HepG2 (cell line): ENCODE measurements around the gene UQCC5. TPM values are rescaled to one million over a fixed set of nuclear protein-coding genes. Genes with fewer than 3 reads are reported as not detected.

ENCODE experiments used
- ATAC-seq: fragments of 200-7000 bp; cut with Tn5 transposase; 3 replicates; pipeline ENCODE4 v1.9.1; 2020; ENCODE audit warnings: mild to moderate bottlenecking, moderate library complexity
- BruUV-seq: library from RNA; stranded (reverse); fragments of 400-500 nt; replicated peaks from 2 replicates; lab custom pipeline; 2021; lab: Mats Ljungman, UMichigan
- CTCF ChIA-PET: fragments of 300-600 bp; formaldehyde crosslinking; extraction: SDS; loops from one replicate; lab custom pipeline; 2021; ENCODE audit warnings: low total read pairs, inconsistent platforms, low intra/inter-chr PET ratio; lab: Yijun Ruan, JAX
- POLR2A ChIA-PET: fragments of 350-600 bp; sonication (Branson Sonifier 250); formaldehyde crosslinking; loops from one replicate; lab custom pipeline; 2020; ENCODE audit warnings: antibody characterized with exemption, inconsistent platforms; lab: Yijun Ruan, JAX
- DNase-seq: peaks from one replicate; pipeline ENCODE4 v3.0.0-alpha.2; 2015; ENCODE audit warnings: low spot score
- FAIRE-seq: peaks from 3 replicates; lab custom pipeline; 2011; peaks lifted over from hg19 to GRCh38; lab: Jason Lieb, UNC
- H2AFZ ChIP-seq: one replicate; pipeline ENCODE4 v1.6.1; 2011; ENCODE audit warnings: low read length, inconsistent platforms
- H3K27ac ChIP-seq: fragments of 300-600 bp; 3 replicates; pipeline ENCODE4 v1.8.0; 2011; ENCODE audit warnings: mixed run types, mild to moderate bottlenecking, mixed read lengths, low read length, inconsistent platforms; ENCODE audit not compliant: insufficient read depth; ENCODE audit errors: extremely low read length
- H3K27me3 ChIP-seq, 2 experiments: fragments of 200-600 bp in 1 of 2; 2 replicates in 1 of 2; 3 replicates in 1 of 2; pipeline versions ENCODE4 v1.6.0 to v1.8.0; 2011; ENCODE audit warnings: low read length in 2 of 2, mild to moderate bottlenecking in 2 of 2, moderate library complexity in 2 of 2, inconsistent platforms in 1 of 2; ENCODE audit not compliant: insufficient read depth in 2 of 2, control insufficient read depth in 1 of 2
- H3K36me3 ChIP-seq, 2 experiments: fragments of 200-600 bp in 1 of 2; replicated peaks in 1 of 2; 2 replicates in 1 of 2; 3 replicates in 1 of 2; pipeline versions ENCODE4 v1.5.1 to v1.8.0; 2011; ENCODE audit warnings: low read length in 2 of 2, inconsistent platforms in 1 of 2; ENCODE audit not compliant: insufficient read depth in 2 of 2, control insufficient read depth in 1 of 2
- H3K4me1 ChIP-seq: 2 replicates; pipeline ENCODE4 v1.5.1; 2012; ENCODE audit warnings: low read length, inconsistent platforms; ENCODE audit not compliant: insufficient read depth
- H3K4me2 ChIP-seq: 2 replicates; pipeline ENCODE4 v1.6.0; 2011; ENCODE audit warnings: low read depth, low read length, inconsistent platforms
- H3K4me3 ChIP-seq, 3 experiments: fragments of 200-600 bp in 1 of 3; sonication (generic), shearing (Covaris generic) in 1 of 3; replicated peaks in 1 of 3; 2 replicates each; pipeline ENCODE4 v1.5.1; 2011 to 2016; ENCODE audit warnings: low read length in 3 of 3, inconsistent platforms in 2 of 3, low read depth in 2 of 3, mild to moderate bottlenecking in 2 of 3, control low read depth in 1 of 3, mixed read lengths in 1 of 3; ENCODE audit not compliant: insufficient read depth in 1 of 3
- H3K79me2 ChIP-seq: one replicate; pipeline ENCODE4 v1.6.1; 2011; ENCODE audit warnings: low read length, inconsistent platforms; ENCODE audit not compliant: insufficient read depth
- H3K9ac ChIP-seq: 2 replicates; pipeline ENCODE4 v1.6.0; 2011; ENCODE audit warnings: mild to moderate bottlenecking, low read depth, low read length, inconsistent platforms; ENCODE audit not compliant: insufficient read depth
- H3K9me3 ChIP-seq: 2 replicates; pipeline ENCODE4 v1.5.1; 2012; ENCODE audit warnings: mild to moderate bottlenecking, low read length
- H4K20me1 ChIP-seq: 2 replicates; pipeline ENCODE4 v1.6.0; 2011; ENCODE audit warnings: inconsistent platforms, mild to moderate bottlenecking, low read length, moderate library complexity; ENCODE audit not compliant: insufficient read depth
- ATF3 ChIP-seq: sonication (generic); formaldehyde crosslinking; IDR thresholded peaks from 2 replicates; pipeline ENCODE4 v1.4.0; 2020; ENCODE audit warnings: missing genetic modification reagents
- BRF2 ChIP-seq: sonication (generic); formaldehyde crosslinking; IDR thresholded peaks from 2 replicates; pipeline ENCODE4 v1.8.1; 2022; ENCODE audit warnings: mild to moderate bottlenecking, missing genetic modification reagents
- CSRNP1 ChIP-seq: sonication (generic); formaldehyde crosslinking; IDR thresholded peaks from 2 replicates; pipeline ENCODE4 v1.8.1; 2023; ENCODE audit warnings: mild to moderate bottlenecking, missing genetic modification reagents
- DMAP1 ChIP-seq: IDR thresholded peaks from 2 replicates; pipeline ENCODE4 v1.6.1; 2016
- DNMT1 ChIP-seq: sonication (generic); formaldehyde crosslinking; IDR thresholded peaks from 2 replicates; pipeline ENCODE4 v1.5.1; 2020; ENCODE audit warnings: mild to moderate bottlenecking, missing genetic modification reagents
- FOXA3 ChIP-seq: IDR thresholded peaks from 2 replicates; pipeline ENCODE4 v1.6.1; 2016; ENCODE audit warnings: missing genetic modification reagents, missing compliant biosample characterization
- HNF1B ChIP-seq: sonication (generic); formaldehyde crosslinking; IDR thresholded peaks from 2 replicates; pipeline ENCODE4 v1.5.1; 2020; ENCODE audit warnings: mild to moderate bottlenecking, moderate library complexity, missing genetic modification reagents
- IRX3 ChIP-seq: sonication (generic); formaldehyde crosslinking; IDR thresholded peaks from 2 replicates; pipeline ENCODE4 v1.8.1; 2023; ENCODE audit warnings: mild to moderate bottlenecking, low read depth, missing genetic modification reagents, borderline replicate concordance
- ISX ChIP-seq: sonication (generic); formaldehyde crosslinking; conservative IDR thresholded peaks from 2 replicates; pipeline ENCODE4 v1.5.0; 2020; ENCODE audit warnings: missing genetic modification reagents
- RCOR2 ChIP-seq: IDR thresholded peaks from 2 replicates; pipeline ENCODE4 v1.6.1; 2016; ENCODE audit warnings: missing biosample characterization, missing genetic modification reagents
- U2AF2 ChIP-seq: fragments of 200-400 bp; formaldehyde crosslinking; IDR thresholded peaks from 2 replicates; pipeline ENCODE4 v1.6.1; 2017; ENCODE audit warnings: low read depth, mild to moderate bottlenecking, low read length
- YY1 ChIP-seq: IDR thresholded peaks from 2 replicates; pipeline ENCODE4 v1.6.1; 2011; ENCODE audit warnings: low read length, low read depth, moderate library complexity, mild to moderate bottlenecking; ENCODE audit not compliant: insufficient read depth, insufficient replicate concordance
- ZNF3 ChIP-seq: IDR thresholded peaks from 2 replicates; pipeline ENCODE4 v1.7.0; 2017; ENCODE audit warnings: inconsistent platforms
- ZNF564 ChIP-seq: sonication (generic); formaldehyde crosslinking; IDR thresholded peaks from 2 replicates; pipeline ENCODE4 v1.8.1; 2023; ENCODE audit warnings: mild to moderate bottlenecking, missing genetic modification reagents
- ZNF761 ChIP-seq: sonication (generic); formaldehyde crosslinking; conservative IDR thresholded peaks from 2 replicates; pipeline ENCODE4 v1.4.0; 2020; ENCODE audit warnings: mild to moderate bottlenecking, missing genetic modification reagents
- WGBS: methylation state at CpG from one replicate; pipeline ENCODE4 v1.1.6; 2017; ENCODE audit warnings: low lambda C conversion rate; 5-methylcytosine and 5-hydroxymethylcytosine counted together
- in situ Hi-C: cut with HindIII; loops from 2 replicates; pipeline ENCODE4 v1.10.0; 2017; ENCODE audit warnings: low pct_unique_long_range_greater_than_20kb; ENCODE audit not compliant: extremely low pct_ligation_motif_present
- intact Hi-C: fragments of 100-400 bp; cut with micrococcal nuclease; formaldehyde crosslinking; loops from one replicate; pipeline ENCODE4 v1.10.0; 2022; ENCODE audit not compliant: unreplicated experiment
- polyA plus RNA-seq, 8 experiments: library from polyadenylated mRNA; depleted of rRNA in 3 of 8; stranded (reverse) in 7 of 8; unstranded in 1 of 8; fragments of >200 nt; fragmentation: Illumina TruSeq in 4 of 8; extraction: Trizol in 4 of 8; gene quantifications; 2 replicates each; pipeline versions ENCODE4 v1.2.1 to v1.2.3, GENCODE V29; 2011 to 2016; ENCODE audit warnings: low read depth in 4 of 8, missing spikeins in 1 of 8, mixed read lengths in 1 of 8; ENCODE audit not compliant: insufficient read depth in 1 of 8
- total RNA-seq, 5 experiments: library from RNA; depleted of rRNA; stranded (reverse); fragments of >200 nt; fragmentation: Illumina TruSeq; extraction: Trizol; gene quantifications; 2 replicates each; pipeline ENCODE4 v1.2.3, GENCODE V29; 2016; ENCODE audit warnings: low read depth in 1 of 5
- TF ChIP-seq, protein P1 (sequence below): sonication (generic); formaldehyde crosslinking; IDR thresholded peaks from 2 replicates; pipeline ENCODE4 v1.5.0; 2020; ENCODE audit warnings: mild to moderate bottlenecking, missing genetic modification reagents, borderline replicate concordance
- TF ChIP-seq, protein P2 (sequence below): sonication (generic); formaldehyde crosslinking; IDR thresholded peaks from 2 replicates; pipeline ENCODE4 v1.5.0; 2020; ENCODE audit warnings: mild to moderate bottlenecking, missing genetic modification reagents

Gene UQCC5
- total and polyA plus RNA-seq, 2 of the 13 experiments (the other 11 are each of a cell fraction or from before 2014, with no cell fraction given): 15.4 to 29.5 TPM

GRCh38 chr3:52536112-52536368 is 365 bp upstream of the UQCC5 start:
- Histone ChIP-seq H3K36me3 (peaks cover 0 to 10% of the 10 kb centered on the region in 2 experiments; a peak in 3 of 5 replicates), H4K20me1 (peaks cover 17% of the 10 kb centered on the region), H3K79me2 (peaks cover 64% of the 10 kb centered on the region), H2AFZ (no peak overlapping the region), H3K4me2 (peak overlapping the region; percentile 84), H3K4me3 (peak overlapping the region; percentile 1 to 87 (median 35); a peak in 2 of 6 replicates), H3K9me3 (no peaks in the 10 kb centered on the region), H3K27me3 (no peaks in the 10 kb centered on the region; a peak in 1 of 5 replicates), H3K4me1 (peaks cover 65% of the 10 kb centered on the region), H3K9ac (peak overlapping the region; percentile 48; the same call in 1 of the 2 replicates), H3K27ac (peak overlapping the region; percentile 85)
- no peak for FAIRE-seq
- no peak for ATAC-seq
- ChIA-PET CTCF (no interaction called here), POLR2A (interaction anchor here (0.7 to 1.1 kb wide), 13 partner anchors 9 to 298 kb away, joined by 3 to 13 read pairs (median 4); partner anchors contain the start of gene TWF2)
- DNase-seq: no peak
- intact Hi-C loops (no loop called here), in situ Hi-C loops (no loop called here)
- 10% methylated on average over 9 of the region's 9 CpGs for WGBS
- BruUV-seq: no TSS peak
- TF ChIP-seq FOXA3 (CRISPR knock-in tag) (no peak), CSRNP1 (CRISPR knock-in tag) (no peak), YY1 (peak; percentile 88), DMAP1 (CRISPR knock-in tag) (no peak), DNMT1 (CRISPR knock-in tag) (no peak), HNF1B (CRISPR knock-in tag) (no peak), ATF3 (CRISPR knock-in tag) (no peak), IRX3 (CRISPR knock-in tag) (no peak), BRF2 (CRISPR knock-in tag) (no peak), ZNF761 (CRISPR knock-in tag) (no peak), U2AF2 (no peak), ZNF564 (CRISPR knock-in tag) (no peak), RCOR2 (CRISPR knock-in tag) (no peak), ZNF3 (CRISPR knock-in tag) (0 out of 2 replicates have a peak, but pooled peaks have one; percentile 7), ISX (CRISPR knock-in tag) (no peak)
- TF ChIP-seq, protein P1, sequence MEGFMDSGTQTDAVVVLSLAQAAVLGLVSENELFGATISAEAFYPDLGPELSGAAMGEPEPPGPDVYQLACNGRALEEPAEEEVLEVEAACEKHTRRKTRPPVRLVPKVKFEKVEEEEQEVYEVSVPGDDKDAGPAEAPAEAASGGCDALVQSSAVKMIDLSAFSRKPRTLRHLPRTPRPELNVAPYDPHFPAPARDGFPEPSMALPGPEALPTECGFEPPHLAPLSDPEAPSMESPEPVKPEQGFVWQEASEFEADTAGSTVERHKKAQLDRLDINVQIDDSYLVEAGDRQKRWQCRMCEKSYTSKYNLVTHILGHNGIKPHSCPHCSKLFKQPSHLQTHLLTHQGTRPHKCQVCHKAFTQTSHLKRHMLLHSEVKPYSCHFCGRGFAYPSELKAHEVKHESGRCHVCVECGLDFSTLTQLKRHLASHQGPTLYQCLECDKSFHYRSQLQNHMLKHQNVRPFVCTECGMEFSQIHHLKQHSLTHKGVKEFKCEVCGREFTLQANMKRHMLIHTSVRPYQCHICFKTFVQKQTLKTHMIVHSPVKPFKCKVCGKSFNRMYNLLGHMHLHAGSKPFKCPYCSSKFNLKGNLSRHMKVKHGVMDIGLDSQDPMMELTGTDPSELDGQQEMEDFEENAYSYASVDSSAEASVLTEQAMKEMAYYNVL (CRISPR knock-in tag): 0 out of 2 replicates have a peak, but pooled peaks have one; percentile 50
- TF ChIP-seq, protein P2, sequence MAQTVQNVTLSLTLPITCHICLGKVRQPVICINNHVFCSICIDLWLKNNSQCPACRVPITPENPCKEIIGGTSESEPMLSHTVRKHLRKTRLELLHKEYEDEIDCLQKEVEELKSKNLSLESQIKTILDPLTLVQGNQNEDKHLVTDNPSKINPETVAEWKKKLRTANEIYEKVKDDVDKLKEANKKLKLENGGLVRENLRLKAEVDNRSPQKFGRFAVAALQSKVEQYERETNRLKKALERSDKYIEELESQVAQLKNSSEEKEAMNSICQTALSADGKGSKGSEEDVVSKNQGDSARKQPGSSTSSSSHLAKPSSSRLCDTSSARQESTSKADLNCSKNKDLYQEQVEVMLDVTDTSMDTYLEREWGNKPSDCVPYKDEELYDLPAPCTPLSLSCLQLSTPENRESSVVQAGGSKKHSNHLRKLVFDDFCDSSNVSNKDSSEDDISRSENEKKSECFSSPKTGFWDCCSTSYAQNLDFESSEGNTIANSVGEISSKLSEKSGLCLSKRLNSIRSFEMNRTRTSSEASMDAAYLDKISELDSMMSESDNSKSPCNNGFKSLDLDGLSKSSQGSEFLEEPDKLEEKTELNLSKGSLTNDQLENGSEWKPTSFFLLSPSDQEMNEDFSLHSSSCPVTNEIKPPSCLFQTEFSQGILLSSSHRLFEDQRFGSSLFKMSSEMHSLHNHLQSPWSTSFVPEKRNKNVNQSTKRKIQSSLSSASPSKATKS (CRISPR knock-in tag): peak; percentile 55; the same call in 1 of the 2 replicates
